Gastrocnemius medialis (tissue), 4 donors: Measurements from ENCODE around the gene MED9.
A peak's percentile ranks its signal among the peaks of the same experiment; 100 is the strongest.

Experiments
- POLR2A ChIP-seq, 2 donors: fragments of 450-650 bp; IDR thresholded peaks; one replicate each; pipeline ENCODE4 v1.6.1; 2017; ENCODE audit warnings: antibody characterized with exemption in 2 of 2, mild to moderate bottlenecking in 2 of 2, moderate library complexity in 2 of 2
- TF ChIP-seq, protein P1 (sequence below), 5 experiments: fragments of 450-650 bp in 3 of 5; fragments of 200-600 bp in 2 of 5; sonication (generic) in 2 of 5; IDR thresholded peaks in 4 of 5; conservative IDR thresholded peaks in 1 of 5; 1 replicate in 4 of 5; 2 replicates in 1 of 5; pipeline ENCODE4 v1.5.1; 2016 to 2019; ENCODE audit warnings: antibody characterized with exemption in 5 of 5, mild to moderate bottlenecking in 3 of 5, moderate library complexity in 3 of 5

DNA sequence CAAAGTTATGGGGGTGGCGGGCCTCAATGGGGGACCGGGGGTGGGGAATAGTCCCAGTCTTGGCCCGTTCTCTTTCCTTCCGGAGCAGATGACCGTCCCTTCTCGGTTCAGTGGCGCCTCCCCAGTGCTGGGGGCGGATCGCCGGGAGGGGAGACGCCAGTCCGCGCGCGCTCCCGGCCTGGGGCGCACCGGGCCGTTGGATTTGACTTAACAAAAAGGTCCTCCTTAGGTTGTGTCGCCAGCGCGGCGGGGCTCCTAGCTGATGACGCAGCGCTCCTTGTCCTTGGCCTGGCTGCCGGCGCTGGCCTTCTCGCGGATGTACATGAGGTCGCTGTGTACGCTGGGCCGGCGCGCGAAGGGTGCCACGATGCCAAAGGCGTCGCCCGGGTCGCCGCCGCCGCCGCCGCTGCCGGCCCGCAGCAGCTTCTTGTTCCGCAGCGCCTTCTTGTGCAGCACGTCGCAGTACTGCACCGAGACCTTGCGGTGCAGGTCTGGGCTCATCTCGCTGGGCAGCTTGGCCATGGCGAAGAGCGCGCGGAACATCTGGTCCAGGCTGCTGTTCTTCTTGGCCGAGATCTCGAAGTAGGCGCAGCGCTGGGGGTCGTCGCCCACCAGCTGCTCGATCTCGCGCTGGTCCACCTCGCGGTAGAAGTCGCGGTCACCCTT is 18.2 kb downstream of the MED9 start:
- TF ChIP-seq, protein P1, sequence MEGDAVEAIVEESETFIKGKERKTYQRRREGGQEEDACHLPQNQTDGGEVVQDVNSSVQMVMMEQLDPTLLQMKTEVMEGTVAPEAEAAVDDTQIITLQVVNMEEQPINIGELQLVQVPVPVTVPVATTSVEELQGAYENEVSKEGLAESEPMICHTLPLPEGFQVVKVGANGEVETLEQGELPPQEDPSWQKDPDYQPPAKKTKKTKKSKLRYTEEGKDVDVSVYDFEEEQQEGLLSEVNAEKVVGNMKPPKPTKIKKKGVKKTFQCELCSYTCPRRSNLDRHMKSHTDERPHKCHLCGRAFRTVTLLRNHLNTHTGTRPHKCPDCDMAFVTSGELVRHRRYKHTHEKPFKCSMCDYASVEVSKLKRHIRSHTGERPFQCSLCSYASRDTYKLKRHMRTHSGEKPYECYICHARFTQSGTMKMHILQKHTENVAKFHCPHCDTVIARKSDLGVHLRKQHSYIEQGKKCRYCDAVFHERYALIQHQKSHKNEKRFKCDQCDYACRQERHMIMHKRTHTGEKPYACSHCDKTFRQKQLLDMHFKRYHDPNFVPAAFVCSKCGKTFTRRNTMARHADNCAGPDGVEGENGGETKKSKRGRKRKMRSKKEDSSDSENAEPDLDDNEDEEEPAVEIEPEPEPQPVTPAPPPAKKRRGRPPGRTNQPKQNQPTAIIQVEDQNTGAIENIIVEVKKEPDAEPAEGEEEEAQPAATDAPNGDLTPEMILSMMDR (IDR thresholded peaks at IDR 0.05 in 4 of 5, conservative IDR thresholded peaks at IDR 0.05 in 1 of 5): no peak
- peak in 1 of 2 donors; percentile 30 for TF ChIP-seq POLR2A (IDR thresholded peaks at IDR 0.05)
